Adrenal gland (tissue), 12 donors: ENCODE measurements around the gene GMDS. TPM values are rescaled to one million over a fixed set of nuclear protein-coding genes. Genes with fewer than 3 reads are reported as not detected.

Experiments
- DNase-seq, 7 donors: peaks; one replicate each; pipeline ENCODE4 v3.0.0-alpha.2; 2019 to 2020
- H3K27ac ChIP-seq, 5 donors: fragments of 200-600 bp; sonication (generic) in 4 of 5; 1 replicate in 3 of 5; 2 replicates in 2 of 5; pipeline versions ENCODE4 v1.5.1 to v1.8.0; 2016 to 2020; ENCODE audit warnings: mild to moderate bottlenecking in 1 of 5
- H3K27me3 ChIP-seq: fragments of 200-600 bp; 2 replicates; pipeline ENCODE4 v1.8.0; 2021
- H3K36me3 ChIP-seq, 2 donors: fragments of 200-600 bp; replicated peaks in 1 of 2; 1 replicate in 1 of 2; 2 replicates in 1 of 2; pipeline versions ENCODE4 v1.5.1 to v1.8.0; 2018 to 2022
- H3K4me1 ChIP-seq, 2 donors: fragments of 200-600 bp; replicated peaks in 1 of 2; 1 replicate in 1 of 2; 2 replicates in 1 of 2; pipeline versions ENCODE4 v1.5.1 to v1.8.0; 2018 to 2021
- H3K4me3 ChIP-seq, 4 donors: fragments of 200-600 bp; sonication (generic) in 3 of 4; one replicate each; pipeline ENCODE4 v1.5.1; 2016 to 2018
- H3K9me3 ChIP-seq, 3 donors: fragments of 200-600 bp; sonication (generic) in 1 of 3; replicated peaks in 1 of 3; 1 replicate in 2 of 3; 2 replicates in 1 of 3; pipeline versions ENCODE4 v1.5.1 to v1.8.0; 2016 to 2021
- CTCF ChIP-seq, 6 experiments: fragments of 450-650 bp in 4 of 6; fragments of 200-600 bp in 2 of 6; sonication (generic) in 1 of 6; IDR thresholded peaks; 1 replicate in 5 of 6; 2 replicates in 1 of 6; pipeline versions ENCODE4 v1.5.1 to v1.8.0; 2016 to 2021; ENCODE audit warnings: antibody characterized with exemption in 6 of 6, mild to moderate bottlenecking in 2 of 6, moderate library complexity in 1 of 6
- POLR2A ChIP-seq, 2 donors: fragments of 450-650 bp; IDR thresholded peaks; one replicate each; pipeline ENCODE4 v1.6.1; 2017; ENCODE audit warnings: antibody characterized with exemption in 2 of 2, mild to moderate bottlenecking in 2 of 2, moderate library complexity in 1 of 2
- WGBS, 4 donors: extraction: QIAGEN DNeasy Blood & Tissue Kit in 2 of 4; methylation state at CpG; one replicate each; pipeline versions ENCODE4 v1.1.5 to v1.1.7; 2013 to 2017; 5-methylcytosine and 5-hydroxymethylcytosine counted together
- intact Hi-C, 2 donors: fragments of 100-400 bp; cut with DNase I; formaldehyde crosslinking; loops; one replicate each; pipeline versions ENCODE4 v1.14.1 to v1.15.0; 2022 to 2023
- polyA plus RNA-seq, 3 donors: library from polyadenylated mRNA; stranded (reverse); fragments of 200-250 nt in 2 of 3; fragments of 350-450 nt in 1 of 3; fragmentation: Illumina TruSeq in 1 of 3; extraction: RNeasy Lipid Tissue Mini Kit (QIAGEN cat#74804) in 1 of 3; gene quantifications; one replicate each; pipeline ENCODE4 v1.2.3, GENCODE V29; 2013 to 2014
- total RNA-seq, 9 donors: library from RNA; depleted of rRNA in 4 of 9; stranded (reverse); fragments of >200 nt in 4 of 9; fragments of 120-200 nt in 1 of 9; fragmentation: NEBNext Ultra II Directional in 1 of 9; extraction: Animal tissue kit (Norgen Biotek cat#: 25700) in 1 of 9; gene quantifications; one replicate each; pipeline versions ENCODE4 v1.1.0 to v1.2.4, GENCODE V29; 2013 to 2023
- donor health status: healthy with polysubstance abuse.
- donor health status: Bipolar disorder and iron deficiency.
- donor health status: DM: yes; HTN: yes; CAD: no.
- donor health status: DM: no; HTN: no; CAD: no.
- donor health status: DM: no; HTN: no; CAD: no.
- donor health status: DM: yes; HTN: yes; CAD: no.

The GMDS gene
- total and polyA plus RNA-seq, 12 donors, result 8.5 to 39.2 (median 15.2) TPM

- H3K36me3 ChIP-seq, result no peaks in the 10 kb centered on the region
- peaks cover 25% of the 10 kb centered on the region for H3K27me3 ChIP-seq
- peak overlapping the region in 2 of 4 donors; percentile 31 to 68 for H3K4me3 ChIP-seq
- intact Hi-C loops, result no loop called here
- no peak for DNase-seq
- H3K27ac ChIP-seq, result peak overlapping the region in 3 of 5 donors; percentile 32 to 83 (median 71)
- peaks cover 0 to 5% of the 10 kb centered on the region in 2 donors for H3K4me1 ChIP-seq
- TF ChIP-seq POLR2A (IDR thresholded peaks at IDR 0.05), result peak in 1 of 2 donors; percentile 4
- TF ChIP-seq CTCF (IDR thresholded peaks at IDR 0.05), result no peak
- no peaks in the 10 kb centered on the region for H3K9me3 ChIP-seq
- WGBS, 4 donors, result 7 to 23% (median 9%) methylated on average over 47 to 85 of the region's 85 CpGs; no CpG with 5 or more reads in 1 of the 4 donors
These were observed 630.8 kb downstream of the GMDS start for GRCh38 chr6:1614448-1615150.

GRCh38 chr6:1613688-1614447, 631.5 kb downstream of the GMDS start:
- intact Hi-C loops, result no loop called here
- H3K27ac ChIP-seq, result peak overlapping the region in 3 of 5 donors; percentile 32 to 83 (median 71)
- no peaks in the 10 kb centered on the region for H3K36me3 ChIP-seq
- TF ChIP-seq CTCF (IDR thresholded peaks at IDR 0.05) (no peak), POLR2A (IDR thresholded peaks at IDR 0.05) (peak in 1 of 2 donors; percentile 23)
- H3K4me3 ChIP-seq, result peak overlapping the region in 2 of 4 donors; percentile 31 to 68
- H3K27me3 ChIP-seq, result peaks cover 27% of the 10 kb centered on the region
- 2 to 11% (median 7%) methylated on average over 16 to 60 of the region's 60 CpGs for WGBS, 4 donors
- H3K9me3 ChIP-seq, result no peaks in the 10 kb centered on the region
- peak in 3 of 7 donors; percentile 36 to 63 (median 60) for DNase-seq
- peaks cover 0 to 10% of the 10 kb centered on the region in 2 donors for H3K4me1 ChIP-seq

- Histone ChIP-seq H3K27ac (peak overlapping the region in 2 of 5 donors; percentile 83 to 91), H3K4me1 (peaks cover 0 to 10% of the 10 kb centered on the region in 2 donors), H3K27me3 (peaks cover 32% of the 10 kb centered on the region), H3K9me3 (no peaks in the 10 kb centered on the region), H3K36me3 (no peaks in the 10 kb centered on the region), H3K4me3 (peak overlapping the region in 2 of 4 donors; percentile 31 to 68)
- 19 to 39% (median 32%) methylated on average over 3 of the region's 3 CpGs for WGBS, 4 donors
- intact Hi-C loops, result no loop called here
- TF ChIP-seq CTCF (IDR thresholded peaks at IDR 0.05), result no peak
- TF ChIP-seq POLR2A (IDR thresholded peaks at IDR 0.05), result no peak
- no peak for DNase-seq
These were observed 632.1 kb downstream of the GMDS start for GRCh38 chr6:1613346-1613687.

- Histone ChIP-seq H3K4me3 (peak overlapping the region in 2 of 4 donors; percentile 31 to 68), H3K27me3 (peaks cover 36% of the 10 kb centered on the region), H3K9me3 (no peaks in the 10 kb centered on the region), H3K27ac (peak overlapping the region in 1 of 5 donors; percentile 91), H3K4me1 (peaks cover 0 to 10% of the 10 kb centered on the region in 2 donors), H3K36me3 (no peaks in the 10 kb centered on the region)
- TF ChIP-seq POLR2A (IDR thresholded peaks at IDR 0.05) (no peak), CTCF (IDR thresholded peaks at IDR 0.05) (no peak)
- 21 to 35% (median 28%) methylated on average over 7 of the region's 7 CpGs for WGBS, 4 donors
- intact Hi-C loops, result no loop called here
- DNase-seq, result no peak
These were observed 632.5 kb downstream of the GMDS start for GRCh38 chr6:1612974-1613306.
